ENCODE data around the gene RBFOX1. TPM values are rescaled to one million over a fixed set of nuclear protein-coding genes. Genes with fewer than 3 reads are reported as not detected.

The RBFOX1 gene
- total RNA-seq, 1 donor from 2014 or later, result 0.84 TPM

DNA sequence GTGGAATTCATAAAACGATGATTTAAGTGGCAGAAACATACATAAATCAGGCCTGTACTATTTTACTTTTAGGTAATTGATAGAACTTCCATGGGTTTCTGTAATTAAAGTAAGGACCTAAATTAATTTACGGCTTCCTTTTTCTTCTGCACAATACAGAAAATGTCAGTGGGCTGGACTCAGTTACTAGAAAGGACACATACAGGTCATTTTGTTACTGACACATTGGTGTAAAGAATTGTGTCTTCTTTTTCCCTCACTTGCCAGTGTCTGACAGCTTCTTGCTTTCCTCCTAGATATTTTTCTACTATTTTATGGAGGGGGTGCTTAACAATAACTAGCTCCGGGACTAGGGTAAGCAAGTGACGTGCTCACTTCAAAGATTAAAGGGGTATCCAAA is 304.8 kb downstream of the RBFOX1 start:
- H3K36me3 Mint-ChIP-seq (ENCODE audit: low read depth, unreplicated experiment), result no peaks in the 10 kb centered on the region
- no peaks in the 10 kb centered on the region for H3K27me3 Mint-ChIP-seq (ENCODE audit: low read depth, unreplicated experiment)
- no peak for TF ChIP-seq EZH2 (IDR thresholded peaks at IDR 0.05; ENCODE audit: insufficient read depth, low read length)
- TF ChIP-seq, protein P1, sequence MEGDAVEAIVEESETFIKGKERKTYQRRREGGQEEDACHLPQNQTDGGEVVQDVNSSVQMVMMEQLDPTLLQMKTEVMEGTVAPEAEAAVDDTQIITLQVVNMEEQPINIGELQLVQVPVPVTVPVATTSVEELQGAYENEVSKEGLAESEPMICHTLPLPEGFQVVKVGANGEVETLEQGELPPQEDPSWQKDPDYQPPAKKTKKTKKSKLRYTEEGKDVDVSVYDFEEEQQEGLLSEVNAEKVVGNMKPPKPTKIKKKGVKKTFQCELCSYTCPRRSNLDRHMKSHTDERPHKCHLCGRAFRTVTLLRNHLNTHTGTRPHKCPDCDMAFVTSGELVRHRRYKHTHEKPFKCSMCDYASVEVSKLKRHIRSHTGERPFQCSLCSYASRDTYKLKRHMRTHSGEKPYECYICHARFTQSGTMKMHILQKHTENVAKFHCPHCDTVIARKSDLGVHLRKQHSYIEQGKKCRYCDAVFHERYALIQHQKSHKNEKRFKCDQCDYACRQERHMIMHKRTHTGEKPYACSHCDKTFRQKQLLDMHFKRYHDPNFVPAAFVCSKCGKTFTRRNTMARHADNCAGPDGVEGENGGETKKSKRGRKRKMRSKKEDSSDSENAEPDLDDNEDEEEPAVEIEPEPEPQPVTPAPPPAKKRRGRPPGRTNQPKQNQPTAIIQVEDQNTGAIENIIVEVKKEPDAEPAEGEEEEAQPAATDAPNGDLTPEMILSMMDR (IDR thresholded peaks at IDR 0.05; ENCODE audit: insufficient read depth, low read depth, low read length), result no peak

DNA sequence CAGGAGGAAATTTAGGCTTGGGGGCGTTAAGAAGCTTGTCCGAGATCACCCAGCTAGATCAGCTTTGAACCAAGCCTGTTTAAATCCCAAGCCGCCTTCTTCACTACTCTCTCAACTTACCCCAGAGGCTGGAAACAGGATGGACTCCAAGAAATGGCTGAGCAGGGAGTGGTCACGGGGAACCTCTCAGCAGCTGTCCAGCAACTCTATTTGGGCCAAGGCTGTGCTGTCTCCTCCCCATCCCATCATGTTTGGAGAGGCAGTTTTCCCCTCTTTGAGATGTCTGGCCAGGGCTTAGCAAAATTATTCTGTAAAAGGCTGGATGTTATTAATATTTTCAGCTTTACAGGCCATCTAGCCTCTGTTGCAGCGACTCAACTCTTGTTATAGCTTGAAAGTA is 305.7 kb downstream of the RBFOX1 start:
- Histone ChIP-seq H3K36me3 (ENCODE audit: insufficient read depth, low read length) (no peaks in the 10 kb centered on the region), H3K9ac (ENCODE audit: low read length) (no peak overlapping the region), H3K4me1 (ENCODE audit: insufficient read depth, low read length) (no peaks in the 10 kb centered on the region), H3K27ac (ENCODE audit: low read depth, low read length) (no peak overlapping the region), H3K27me3 (ENCODE audit: insufficient read depth, low read length) (no peaks in the 10 kb centered on the region), H3K4me3 (ENCODE audit: insufficient read depth, low read depth, low read length) (no peak overlapping the region), H4K20me1 (ENCODE audit: insufficient read depth, low read length) (no peaks in the 10 kb centered on the region), H3K4me2 (ENCODE audit: low read length) (no peak overlapping the region), H3K9me3 (ENCODE audit: insufficient read depth, low read depth, low read length) (peaks cover 4% of the 10 kb centered on the region), H3K79me2 (ENCODE audit: insufficient read depth, low read length) (no peaks in the 10 kb centered on the region), H2AFZ (ENCODE audit: low read depth, low read length) (no peak overlapping the region)
- H3K9me3 Mint-ChIP-seq (ENCODE audit: unreplicated experiment), result peaks cover 3% of the 10 kb centered on the region
- FAIRE-seq, result no peak
- H3K4me1 Mint-ChIP-seq (ENCODE audit: low read depth, unreplicated experiment), result no peaks in the 10 kb centered on the region
- no peak overlapping the region for H3K27ac Mint-ChIP-seq (ENCODE audit: unreplicated experiment)
- H3K36me3 Mint-ChIP-seq (ENCODE audit: low read depth, unreplicated experiment), result no peaks in the 10 kb centered on the region
- no peak for DNase-seq (ENCODE audit: low read depth)
- H3K27me3 Mint-ChIP-seq (ENCODE audit: low read depth, unreplicated experiment), result peaks cover 5% of the 10 kb centered on the region
- H3K4me3 Mint-ChIP-seq (ENCODE audit: unreplicated experiment), result no peak overlapping the region
- TF ChIP-seq, protein P1 (IDR thresholded peaks at IDR 0.05; ENCODE audit: insufficient read depth, low read depth, low read length), result no peak
- TF ChIP-seq EZH2 (IDR thresholded peaks at IDR 0.05; ENCODE audit: insufficient read depth, low read length), result no peak

More for the DNA sequence above, 304.8 kb downstream of the RBFOX1 start:
- peaks cover 4% of the 10 kb centered on the region for H3K9me3 ChIP-seq (ENCODE audit: insufficient read depth, low read depth, low read length)
- H3K79me2 ChIP-seq (ENCODE audit: insufficient read depth, low read length), result no peaks in the 10 kb centered on the region
- H3K36me3 ChIP-seq (ENCODE audit: insufficient read depth, low read length), result no peaks in the 10 kb centered on the region
- H3K4me3 Mint-ChIP-seq (ENCODE audit: unreplicated experiment), result no peak overlapping the region
- DNase-seq (ENCODE audit: low read depth) (no peak), FAIRE-seq (no peak)
- no peak overlapping the region for H3K27ac ChIP-seq (ENCODE audit: low read depth, low read length)
- H3K4me1 Mint-ChIP-seq (ENCODE audit: low read depth, unreplicated experiment), result no peaks in the 10 kb centered on the region
- H3K27ac Mint-ChIP-seq (ENCODE audit: unreplicated experiment), result no peak overlapping the region
- no peaks in the 10 kb centered on the region for H4K20me1 ChIP-seq (ENCODE audit: insufficient read depth, low read length)
- no peak overlapping the region for H3K4me3 ChIP-seq (ENCODE audit: insufficient read depth, low read depth, low read length)
- peaks cover 3% of the 10 kb centered on the region for H3K9me3 Mint-ChIP-seq (ENCODE audit: unreplicated experiment)
- H3K9ac ChIP-seq (ENCODE audit: low read length), result no peak overlapping the region
- no peaks in the 10 kb centered on the region for H3K4me1 ChIP-seq (ENCODE audit: insufficient read depth, low read length)
- H3K4me2 ChIP-seq (ENCODE audit: low read length), result no peak overlapping the region
- no peak overlapping the region for H2AFZ ChIP-seq (ENCODE audit: low read depth, low read length)
- H3K27me3 ChIP-seq (ENCODE audit: insufficient read depth, low read length), result no peaks in the 10 kb centered on the region

DNA sequence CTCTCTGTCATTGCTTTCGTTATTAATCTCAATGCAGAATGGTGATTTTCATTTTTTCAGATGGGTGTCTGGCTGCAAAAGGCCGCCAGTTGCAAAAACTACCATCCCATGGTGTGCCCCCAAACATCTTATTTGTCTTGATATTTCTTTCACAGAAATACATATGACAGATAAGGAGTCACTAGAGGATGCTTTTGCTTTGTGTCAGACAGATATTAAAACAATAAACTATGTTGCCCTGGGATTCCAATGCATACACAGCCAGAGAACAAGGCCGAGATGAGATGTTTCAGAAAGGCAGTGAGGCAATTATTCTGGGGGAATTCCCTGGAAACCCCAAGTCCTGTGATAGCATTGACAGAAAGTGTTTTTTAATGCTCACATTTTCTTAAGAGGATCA is 307.7 kb downstream of the RBFOX1 start:
- H3K4me2 ChIP-seq (ENCODE audit: low read length), result no peak overlapping the region
- no peak overlapping the region for H3K4me3 Mint-ChIP-seq (ENCODE audit: unreplicated experiment)
- FAIRE-seq (no peak), DNase-seq (ENCODE audit: low read depth) (no peak)
- no peaks in the 10 kb centered on the region for H3K4me1 ChIP-seq (ENCODE audit: insufficient read depth, low read length)
- no peak overlapping the region for H3K27ac ChIP-seq (ENCODE audit: low read depth, low read length)
- no peaks in the 10 kb centered on the region for H3K36me3 ChIP-seq (ENCODE audit: insufficient read depth, low read length)
- no peak overlapping the region for H3K27ac Mint-ChIP-seq (ENCODE audit: unreplicated experiment)
- peaks cover 3% of the 10 kb centered on the region for H3K9me3 Mint-ChIP-seq (ENCODE audit: unreplicated experiment)
- H3K27me3 Mint-ChIP-seq (ENCODE audit: low read depth, unreplicated experiment), result peaks cover 9% of the 10 kb centered on the region
- H3K27me3 ChIP-seq (ENCODE audit: insufficient read depth, low read length), result no peaks in the 10 kb centered on the region
- H3K4me1 Mint-ChIP-seq (ENCODE audit: low read depth, unreplicated experiment), result no peaks in the 10 kb centered on the region
- H3K36me3 Mint-ChIP-seq (ENCODE audit: low read depth, unreplicated experiment), result no peaks in the 10 kb centered on the region
- no peaks in the 10 kb centered on the region for H4K20me1 ChIP-seq (ENCODE audit: insufficient read depth, low read length)
- H3K9ac ChIP-seq (ENCODE audit: low read length), result no peak overlapping the region
- TF ChIP-seq EZH2 (IDR thresholded peaks at IDR 0.05; ENCODE audit: insufficient read depth, low read length), result no peak
- TF ChIP-seq, protein P1 (IDR thresholded peaks at IDR 0.05; ENCODE audit: insufficient read depth, low read depth, low read length), result no peak
- H3K79me2 ChIP-seq (ENCODE audit: insufficient read depth, low read length), result no peaks in the 10 kb centered on the region
- peaks cover 6% of the 10 kb centered on the region for H3K9me3 ChIP-seq (ENCODE audit: insufficient read depth, low read depth, low read length)
- no peak overlapping the region for H3K4me3 ChIP-seq (ENCODE audit: insufficient read depth, low read depth, low read length)
- no peak overlapping the region for H2AFZ ChIP-seq (ENCODE audit: low read depth, low read length)
